OCI-LY1 (cell line): ENCODE results near the gene ICE1.

ENCODE experiments used
- H2AFZ ChIP-seq: fragments of 200-600 bp; sonication (generic), shearing (Covaris generic); 2 replicates; pipeline ENCODE4 v1.6.0; 2014; ENCODE audit warnings: antibody characterized with exemption, mild to moderate bottlenecking, low read length
- H3F3A ChIP-seq: fragments of 200-600 bp; sonication (generic), shearing (Covaris generic); 2 replicates; pipeline ENCODE4 v1.6.0; 2014; ENCODE audit warnings: mild to moderate bottlenecking, antibody characterized with exemption, low read length, moderate library complexity; ENCODE audit not compliant: insufficient read depth
- H3K27ac ChIP-seq: fragments of 200-600 bp; sonication (generic); 2 replicates; pipeline ENCODE4 v1.5.1; 2014; ENCODE audit warnings: low read length, mixed run types, mild to moderate bottlenecking, low read depth; ENCODE audit not compliant: poor library complexity, severe bottlenecking
- H3K27me3 ChIP-seq: fragments of 200-600 bp; sonication (generic); 2 replicates; pipeline ENCODE4 v1.6.0; 2014; ENCODE audit warnings: antibody characterized with exemption, mild to moderate bottlenecking, low read length, moderate library complexity; ENCODE audit not compliant: insufficient read depth
- H3K36me3 ChIP-seq: fragments of 200-600 bp; sonication (generic); 2 replicates; pipeline ENCODE4 v1.6.1; 2014; ENCODE audit warnings: mild to moderate bottlenecking, antibody characterized with exemption, low read length, moderate library complexity, mixed read lengths; ENCODE audit not compliant: insufficient read depth
- H3K4me1 ChIP-seq: fragments of 200-600 bp; sonication (generic); 2 replicates; pipeline ENCODE4 v1.5.1; 2014; ENCODE audit warnings: mild to moderate bottlenecking, low read length, moderate library complexity; ENCODE audit not compliant: insufficient read depth, severe bottlenecking
- H3K4me2 ChIP-seq: fragments of 200-600 bp; sonication (generic), shearing (Covaris generic); 2 replicates; pipeline ENCODE4 v1.6.1; 2014; ENCODE audit warnings: low read length
- H3K4me3 ChIP-seq: fragments of 200-600 bp; sonication (generic); 2 replicates; pipeline ENCODE4 v1.5.1; 2014; ENCODE audit warnings: low read length, low read depth, mild to moderate bottlenecking, mixed read lengths; ENCODE audit not compliant: poor library complexity, severe bottlenecking
- H3K79me2 ChIP-seq: fragments of 200-600 bp; shearing (Covaris generic); 2 replicates; pipeline ENCODE4 v1.6.1; 2016; ENCODE audit warnings: mixed run types, low read length, mixed read lengths; ENCODE audit not compliant: insufficient read depth
- H3K9ac ChIP-seq: fragments of 200-600 bp; sonication (generic), shearing (Covaris generic); 2 replicates; pipeline ENCODE4 v1.6.1; 2014; ENCODE audit warnings: mild to moderate bottlenecking, low read length, mixed read lengths
- H3K9me2 ChIP-seq: fragments of 200-600 bp; sonication (generic), shearing (Covaris generic); 2 replicates; pipeline ENCODE4 v1.6.1; 2014; ENCODE audit warnings: low read depth, mild to moderate bottlenecking, low read length, mixed read lengths
- H3K9me3 ChIP-seq: fragments of 200-600 bp; shearing (Covaris generic); 2 replicates; pipeline ENCODE4 v1.6.1; 2014; ENCODE audit warnings: low read length, mixed read lengths
- H4K20me1 ChIP-seq: fragments of 200-600 bp; sonication (generic), shearing (Covaris generic); 2 replicates; pipeline ENCODE4 v1.6.0; 2016; ENCODE audit warnings: mild to moderate bottlenecking, low read length; ENCODE audit not compliant: insufficient read depth
- EZH2 ChIP-seq: fragments of 200-600 bp; sonication (generic), shearing (Covaris generic); IDR thresholded peaks from 2 replicates; pipeline ENCODE4 v1.8.0; 2017; ENCODE audit warnings: borderline replicate concordance, mixed run types, mild to moderate bottlenecking, antibody characterized with exemption, low read length, moderate library complexity, mixed read lengths
- TF ChIP-seq, protein P1 (sequence below): fragments of 200-600 bp; sonication (generic), shearing (Covaris generic); IDR thresholded peaks from 2 replicates; pipeline ENCODE4 v1.5.1; 2017; ENCODE audit warnings: mild to moderate bottlenecking, antibody characterized with exemption, low read length, moderate library complexity, mixed read lengths

ICE1 gene

DNA sequence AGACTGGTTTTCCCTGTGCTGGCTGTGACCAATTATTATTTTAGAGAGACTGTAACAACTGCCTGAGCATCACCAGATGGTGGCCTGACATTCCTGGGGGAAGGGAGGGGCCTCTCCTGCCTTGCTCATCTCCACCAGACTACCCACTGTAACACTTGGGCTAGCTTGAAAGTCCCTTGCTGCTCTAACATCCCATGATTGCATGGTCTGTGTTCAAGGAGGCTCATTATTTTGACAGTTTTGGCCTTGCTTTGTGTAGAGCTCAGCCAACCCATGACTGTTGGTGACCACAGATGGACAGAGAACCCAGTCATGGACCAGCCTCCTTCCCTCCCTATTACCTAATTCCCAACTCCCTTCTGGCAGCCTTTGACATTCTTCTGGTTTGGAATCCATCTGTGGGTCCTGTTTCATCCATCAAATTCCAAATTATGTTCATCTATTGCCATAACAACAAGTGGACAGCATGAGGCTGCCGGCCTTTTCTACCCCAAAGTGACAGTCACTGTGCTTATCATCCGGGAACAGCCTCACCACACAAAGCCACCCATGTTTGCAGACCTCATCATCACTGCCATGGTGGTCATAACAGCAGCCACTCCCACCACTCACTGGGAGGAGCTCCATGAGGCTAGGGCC is 49.0 kb upstream of the ICE1 start:
- Histone ChIP-seq H3K9me3 (no peaks in the 10 kb centered on the region), H3K36me3 (no peaks in the 10 kb centered on the region), H3K27me3 (no peaks in the 10 kb centered on the region), H4K20me1 (no peaks in the 10 kb centered on the region), H2AFZ (no peak overlapping the region), H3K4me3 (no peak overlapping the region), H3K79me2 (no peaks in the 10 kb centered on the region), H3K27ac (no peak overlapping the region), H3K9me2 (no peaks in the 10 kb centered on the region), H3K4me2 (no peak overlapping the region), H3K4me1 (no peaks in the 10 kb centered on the region), H3F3A (no peaks in the 10 kb centered on the region), H3K9ac (no peak overlapping the region)
- TF ChIP-seq EZH2, result no peak
- TF ChIP-seq, protein P1, sequence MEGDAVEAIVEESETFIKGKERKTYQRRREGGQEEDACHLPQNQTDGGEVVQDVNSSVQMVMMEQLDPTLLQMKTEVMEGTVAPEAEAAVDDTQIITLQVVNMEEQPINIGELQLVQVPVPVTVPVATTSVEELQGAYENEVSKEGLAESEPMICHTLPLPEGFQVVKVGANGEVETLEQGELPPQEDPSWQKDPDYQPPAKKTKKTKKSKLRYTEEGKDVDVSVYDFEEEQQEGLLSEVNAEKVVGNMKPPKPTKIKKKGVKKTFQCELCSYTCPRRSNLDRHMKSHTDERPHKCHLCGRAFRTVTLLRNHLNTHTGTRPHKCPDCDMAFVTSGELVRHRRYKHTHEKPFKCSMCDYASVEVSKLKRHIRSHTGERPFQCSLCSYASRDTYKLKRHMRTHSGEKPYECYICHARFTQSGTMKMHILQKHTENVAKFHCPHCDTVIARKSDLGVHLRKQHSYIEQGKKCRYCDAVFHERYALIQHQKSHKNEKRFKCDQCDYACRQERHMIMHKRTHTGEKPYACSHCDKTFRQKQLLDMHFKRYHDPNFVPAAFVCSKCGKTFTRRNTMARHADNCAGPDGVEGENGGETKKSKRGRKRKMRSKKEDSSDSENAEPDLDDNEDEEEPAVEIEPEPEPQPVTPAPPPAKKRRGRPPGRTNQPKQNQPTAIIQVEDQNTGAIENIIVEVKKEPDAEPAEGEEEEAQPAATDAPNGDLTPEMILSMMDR, result no peak

DNA sequence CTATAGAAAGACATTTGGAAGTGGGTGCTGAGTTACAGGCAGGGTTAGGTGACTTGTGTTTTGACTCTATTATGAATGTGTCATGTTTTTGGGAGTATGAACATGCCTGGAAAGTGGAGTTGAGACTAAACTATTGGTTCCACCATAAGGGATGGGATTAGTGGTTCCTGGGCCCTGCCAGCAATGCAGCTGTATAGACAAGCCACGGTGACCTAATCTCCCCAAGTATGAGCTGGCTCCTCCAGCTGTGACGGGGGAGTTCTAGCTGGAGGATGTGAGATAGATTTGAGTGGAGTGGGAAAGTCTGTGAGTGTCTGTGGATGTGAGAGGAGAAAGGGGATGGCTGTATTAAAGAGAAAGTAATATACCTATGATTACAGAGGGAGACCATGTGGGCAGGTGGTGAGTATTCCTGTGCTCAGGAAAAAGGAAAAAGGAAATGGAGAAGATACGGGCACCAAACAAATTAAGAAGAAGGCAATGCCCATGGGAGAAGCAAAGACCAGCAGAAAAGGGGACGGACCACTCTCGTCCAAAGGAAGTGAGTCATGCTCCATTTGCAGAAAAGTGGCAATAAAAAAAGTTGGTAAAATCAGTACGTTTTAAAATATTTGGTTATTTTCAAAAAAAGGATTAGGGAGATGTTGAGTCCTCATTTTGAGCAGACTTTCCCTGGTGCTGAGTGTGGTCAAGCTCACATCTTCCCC is 48.3 kb upstream of the ICE1 start:
- no peak for TF ChIP-seq EZH2
- TF ChIP-seq, protein P1, result no peak
- H3K79me2 ChIP-seq, result no peaks in the 10 kb centered on the region
- no peak overlapping the region for H2AFZ ChIP-seq
- no peaks in the 10 kb centered on the region for H3K4me1 ChIP-seq
- H3K9me3 ChIP-seq, result no peaks in the 10 kb centered on the region
- no peaks in the 10 kb centered on the region for H3F3A ChIP-seq
- no peaks in the 10 kb centered on the region for H4K20me1 ChIP-seq
- no peaks in the 10 kb centered on the region for H3K36me3 ChIP-seq
- no peaks in the 10 kb centered on the region for H3K27me3 ChIP-seq
- no peak overlapping the region for H3K4me3 ChIP-seq
- no peak overlapping the region for H3K4me2 ChIP-seq
- H3K27ac ChIP-seq, result no peak overlapping the region
- H3K9me2 ChIP-seq, result no peaks in the 10 kb centered on the region
- H3K9ac ChIP-seq, result no peak overlapping the region

DNA sequence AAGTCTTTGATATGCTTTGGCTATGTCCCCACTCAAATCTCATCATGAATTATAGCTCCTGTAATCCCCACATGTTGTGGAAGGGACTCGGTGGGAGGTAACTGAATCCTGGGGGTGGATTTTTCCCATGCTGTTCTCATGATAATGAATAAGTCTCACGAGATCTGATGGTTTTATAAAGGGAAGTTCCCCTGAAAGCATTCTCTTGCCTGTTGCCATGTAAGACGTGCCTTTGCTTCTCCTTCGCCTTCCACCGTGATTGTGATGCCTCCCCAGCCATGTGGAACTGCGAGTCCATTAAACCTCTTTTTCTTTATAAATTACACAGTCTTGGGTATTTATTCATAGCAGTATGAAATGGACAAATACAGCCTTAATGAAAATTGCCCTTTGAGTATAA is 44.7 kb upstream of the ICE1 start:
- H3K4me3 ChIP-seq, result no peak overlapping the region
- H3K9ac ChIP-seq, result no peak overlapping the region
- H3K36me3 ChIP-seq, result no peaks in the 10 kb centered on the region
- no peak overlapping the region for H3K4me2 ChIP-seq
- no peak overlapping the region for H2AFZ ChIP-seq
- no peaks in the 10 kb centered on the region for H3K9me3 ChIP-seq
- H3K79me2 ChIP-seq, result no peaks in the 10 kb centered on the region
- peaks cover 5% of the 10 kb centered on the region; the same call in 1 of the 2 replicates for H3K27me3 ChIP-seq
- TF ChIP-seq EZH2, result no peak
- TF ChIP-seq, protein P1, result no peak
- H3K4me1 ChIP-seq, result no peaks in the 10 kb centered on the region
- H3K9me2 ChIP-seq, result no peaks in the 10 kb centered on the region
- no peaks in the 10 kb centered on the region for H4K20me1 ChIP-seq
- no peaks in the 10 kb centered on the region for H3F3A ChIP-seq
- H3K27ac ChIP-seq, result no peak overlapping the region
